Neural cell (in vitro differentiated cells): Measurements from ENCODE around the gene DNER. TPM values are rescaled to one million over a fixed set of nuclear protein-coding genes. Genes with fewer than 3 reads are reported as not detected.

Experiments used
- H2AFZ ChIP-seq: fragments of 200-600, 300-800 bp; sonication (generic), shearing (Covaris generic); 2 replicates; pipeline ENCODE4 v1.6.0; 2014; ENCODE audit warnings: low read depth, mild to moderate bottlenecking, antibody characterized with exemption, low read length, moderate library complexity
- H3F3A ChIP-seq: fragments of 200-600 bp; shearing (Covaris generic); 2 replicates; pipeline ENCODE4 v1.6.1; 2016; ENCODE audit warnings: mild to moderate bottlenecking, moderate library complexity, mixed read lengths, antibody characterized with exemption, low read length; ENCODE audit not compliant: insufficient read depth, poor library complexity, severe bottlenecking
- H3K27ac ChIP-seq: fragments of 200-600, 300-800 bp; sonication (generic), shearing (Covaris generic); 2 replicates; pipeline ENCODE4 v1.5.1; 2014; ENCODE audit warnings: mild to moderate bottlenecking, low read length, moderate library complexity
- H3K27me3 ChIP-seq: fragments of 300-800, 200-600 bp; sonication (generic), shearing (Covaris generic); 2 replicates; pipeline ENCODE4 v1.6.0; 2014; ENCODE audit warnings: mild to moderate bottlenecking, low read depth, low read length, moderate library complexity; ENCODE audit not compliant: insufficient read depth
- H3K36me3 ChIP-seq: fragments of 300-800, 200-600 bp; sonication (generic), shearing (Covaris generic); 2 replicates; pipeline ENCODE4 v1.5.1; 2014; ENCODE audit warnings: mild to moderate bottlenecking, antibody characterized with exemption, low read length, moderate library complexity; ENCODE audit not compliant: insufficient read depth
- H3K4me2 ChIP-seq: fragments of 300-800, 200-600 bp; sonication (generic), shearing (Covaris generic); 2 replicates; pipeline ENCODE4 v1.6.0; 2014; ENCODE audit warnings: mild to moderate bottlenecking, low read length
- H3K4me3 ChIP-seq: fragments of 300-800, 200-600 bp; sonication (generic), shearing (Covaris generic); 2 replicates; pipeline ENCODE4 v1.5.1; 2014; ENCODE audit warnings: mild to moderate bottlenecking, low read length, moderate library complexity
- H3K79me2 ChIP-seq: fragments of 200-600 bp; shearing (Covaris generic); replicated peaks from 2 replicates; pipeline ENCODE4 v1.6.0; 2014; ENCODE audit warnings: mild to moderate bottlenecking, low read length, moderate library complexity; ENCODE audit not compliant: insufficient read depth
- H3K9ac ChIP-seq: fragments of 300-800, 200-600 bp; sonication (generic), shearing (Covaris generic); 2 replicates; pipeline ENCODE4 v1.6.1; 2016; ENCODE audit warnings: mild to moderate bottlenecking, low read length, mixed read lengths
- H3K9me2 ChIP-seq: fragments of 200-600 bp; shearing (Covaris generic); 2 replicates; pipeline ENCODE4 v1.6.1; 2016; ENCODE audit warnings: mild to moderate bottlenecking, low read length, mixed read lengths; ENCODE audit not compliant: insufficient read depth
- H3K9me3 ChIP-seq: fragments of 200-600, 300-800 bp; sonication (generic), shearing (Covaris generic); 2 replicates; pipeline ENCODE4 v1.6.1; 2016; ENCODE audit warnings: mild to moderate bottlenecking, mixed run types, low read length, moderate library complexity, mixed read lengths
- H4K20me1 ChIP-seq: fragments of 200-600 bp; shearing (Covaris generic); 2 replicates; pipeline ENCODE4 v1.6.1; 2016; ENCODE audit warnings: mild to moderate bottlenecking, mixed run types; ENCODE audit not compliant: insufficient read depth
- EP300 ChIP-seq: fragments of 450-650 bp; conservative IDR thresholded peaks from 2 replicates; pipeline ENCODE4 v1.6.1; 2014; ENCODE audit warnings: antibody characterized with exemption, mild to moderate bottlenecking, moderate library complexity; ENCODE audit not compliant: poor library complexity, severe bottlenecking
- EZH2 ChIP-seq: fragments of 200-600, 300-800 bp; shearing (Covaris generic), sonication (generic); IDR thresholded peaks from 2 replicates; pipeline ENCODE4 v1.6.1; 2014; ENCODE audit warnings: antibody characterized with exemption, low read length, borderline replicate concordance, mild to moderate bottlenecking; ENCODE audit not compliant: insufficient read depth, poor library complexity, severe bottlenecking
- MXI1 ChIP-seq: fragments of 450-650 bp; conservative IDR thresholded peaks from 2 replicates; pipeline ENCODE4 v1.6.1; 2014; ENCODE audit warnings: antibody characterized with exemption, mild to moderate bottlenecking; ENCODE audit not compliant: poor library complexity, severe bottlenecking
- POLR2AphosphoS5 ChIP-seq: IDR thresholded peaks from 2 replicates; pipeline ENCODE4 v1.6.1; 2012
- RAD21 ChIP-seq: fragments of 450-650 bp; conservative IDR thresholded peaks from 2 replicates; pipeline ENCODE4 v1.6.1; 2014; ENCODE audit warnings: antibody characterized with exemption, mild to moderate bottlenecking, moderate library complexity
- REST ChIP-seq: IDR thresholded peaks from 2 replicates; pipeline ENCODE4 v1.6.1; 2012; ENCODE audit warnings: borderline replicate concordance
- SMC3 ChIP-seq: fragments of 450-650 bp; conservative IDR thresholded peaks from 2 replicates; pipeline ENCODE4 v1.6.1; 2014; ENCODE audit warnings: antibody characterized with exemption, mild to moderate bottlenecking, moderate library complexity; ENCODE audit not compliant: poor library complexity
- TAF1 ChIP-seq: IDR thresholded peaks from 2 replicates; pipeline ENCODE4 v1.6.1; 2012; ENCODE audit warnings: low read depth
- polyA plus RNA-seq: library from polyadenylated mRNA; depleted of rRNA; stranded (reverse); fragments of >200 nt; gene quantifications from 2 replicates; pipeline ENCODE4 v1.2.3, GENCODE V29; 2014
- TF ChIP-seq, protein P1 (sequence below): fragments of 450-650 bp; IDR thresholded peaks from 2 replicates; pipeline ENCODE4 v1.5.1; 2014; ENCODE audit warnings: antibody characterized with exemption, mild to moderate bottlenecking, moderate library complexity; ENCODE audit not compliant: poor library complexity, severe bottlenecking

DNER gene
- polyA plus RNA-seq, 1 donor from 2014 or later, result 310 TPM

DNA sequence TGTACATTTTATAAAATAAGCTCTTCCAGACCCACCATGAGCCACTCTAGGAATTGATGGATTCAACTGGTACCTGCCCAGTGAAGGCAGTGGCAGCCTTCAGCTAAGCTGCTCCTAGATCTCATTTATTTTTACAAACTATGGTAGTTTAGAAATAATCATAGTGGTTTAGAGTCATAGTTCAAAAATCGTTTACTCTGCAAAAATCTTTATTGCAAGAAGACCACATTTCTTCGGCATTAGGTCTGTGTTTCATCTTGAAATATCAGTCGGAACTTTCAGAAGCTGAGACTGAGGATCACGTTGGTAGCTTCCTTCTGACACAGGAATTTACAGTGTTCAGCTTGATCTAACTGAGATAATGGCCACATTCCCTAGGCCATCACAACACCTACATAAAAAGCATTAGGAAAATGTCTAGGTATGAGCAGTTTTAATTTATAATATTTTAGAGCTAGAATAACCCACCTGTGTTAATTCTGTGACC, 237.0 kb downstream of the DNER start:
- H3K4me2 ChIP-seq, result no peak overlapping the region
- TF ChIP-seq RAD21, result no peak
- TF ChIP-seq MXI1, result no peak
- no peak for TF ChIP-seq TAF1
- TF ChIP-seq SMC3, result no peak
- TF ChIP-seq REST, result no peak
- no peaks in the 10 kb centered on the region for H3K9me2 ChIP-seq
- H3K27ac ChIP-seq, result no peak overlapping the region
- H2AFZ ChIP-seq, result no peak overlapping the region
- no peaks in the 10 kb centered on the region for H3K36me3 ChIP-seq
- H3K9ac ChIP-seq, result no peak overlapping the region
- no peaks in the 10 kb centered on the region for H3K27me3 ChIP-seq
- no peaks in the 10 kb centered on the region for H3K79me2 ChIP-seq
- no peak overlapping the region for H3K4me3 ChIP-seq
- no peaks in the 10 kb centered on the region for H4K20me1 ChIP-seq
- no peaks in the 10 kb centered on the region for H3K9me3 ChIP-seq
- peaks cover 5% of the 10 kb centered on the region for H3F3A ChIP-seq

- no peak overlapping the region for H3K4me3 ChIP-seq
- H3K9me2 ChIP-seq, result no peaks in the 10 kb centered on the region
- H3F3A ChIP-seq, result peaks cover 5% of the 10 kb centered on the region
- no peak overlapping the region for H3K4me2 ChIP-seq
- no peaks in the 10 kb centered on the region for H3K27me3 ChIP-seq
- TF ChIP-seq TAF1 (no peak), MXI1 (no peak), SMC3 (no peak), EZH2 (no peak), EP300 (no peak), REST (no peak), POLR2AphosphoS5 (no peak), RAD21 (no peak)
- TF ChIP-seq, protein P1, sequence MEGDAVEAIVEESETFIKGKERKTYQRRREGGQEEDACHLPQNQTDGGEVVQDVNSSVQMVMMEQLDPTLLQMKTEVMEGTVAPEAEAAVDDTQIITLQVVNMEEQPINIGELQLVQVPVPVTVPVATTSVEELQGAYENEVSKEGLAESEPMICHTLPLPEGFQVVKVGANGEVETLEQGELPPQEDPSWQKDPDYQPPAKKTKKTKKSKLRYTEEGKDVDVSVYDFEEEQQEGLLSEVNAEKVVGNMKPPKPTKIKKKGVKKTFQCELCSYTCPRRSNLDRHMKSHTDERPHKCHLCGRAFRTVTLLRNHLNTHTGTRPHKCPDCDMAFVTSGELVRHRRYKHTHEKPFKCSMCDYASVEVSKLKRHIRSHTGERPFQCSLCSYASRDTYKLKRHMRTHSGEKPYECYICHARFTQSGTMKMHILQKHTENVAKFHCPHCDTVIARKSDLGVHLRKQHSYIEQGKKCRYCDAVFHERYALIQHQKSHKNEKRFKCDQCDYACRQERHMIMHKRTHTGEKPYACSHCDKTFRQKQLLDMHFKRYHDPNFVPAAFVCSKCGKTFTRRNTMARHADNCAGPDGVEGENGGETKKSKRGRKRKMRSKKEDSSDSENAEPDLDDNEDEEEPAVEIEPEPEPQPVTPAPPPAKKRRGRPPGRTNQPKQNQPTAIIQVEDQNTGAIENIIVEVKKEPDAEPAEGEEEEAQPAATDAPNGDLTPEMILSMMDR, result no peak
- no peak overlapping the region for H3K27ac ChIP-seq
- H3K36me3 ChIP-seq, result no peaks in the 10 kb centered on the region
- no peak overlapping the region for H2AFZ ChIP-seq
- no peaks in the 10 kb centered on the region for H4K20me1 ChIP-seq
- no peaks in the 10 kb centered on the region for H3K9me3 ChIP-seq
- H3K9ac ChIP-seq, result no peak overlapping the region
- no peaks in the 10 kb centered on the region for H3K79me2 ChIP-seq
Observed at GRCh38 chr2:229475778-229476177, 238.6 kb downstream of the DNER start.
